Neural progenitor cell (in vitro differentiated cells): ENCODE measurements around the gene SYTL3. TPM values are rescaled to one million over a fixed set of nuclear protein-coding genes. Genes with fewer than 3 reads are reported as not detected.
"Not testable (repeated sequence)": the region's sequence is repeated elsewhere in the genome, so short reads cannot be mapped to it uniquely, and the experiment has no call there.

Source experiments
- DNase-seq: peaks from one replicate; pipeline ENCODE4 v3.0.0-alpha.2; 2016; ENCODE audit warnings: low spot score
- H2AFZ ChIP-seq: fragments of 200-600 bp; sonication (generic); replicated peaks from 2 replicates; pipeline ENCODE4 v1.6.1; 2016; ENCODE audit warnings: antibody characterized with exemption
- H3F3A ChIP-seq: fragments of 200-600 bp; sonication (generic); 2 replicates; pipeline ENCODE4 v1.6.1; 2016; ENCODE audit warnings: antibody characterized with exemption, low read depth
- H3K27ac ChIP-seq: fragments of 200-600 bp; sonication (generic); 2 replicates; pipeline ENCODE4 v1.5.1; 2016; ENCODE audit warnings: mild to moderate bottlenecking
- H3K27me3 ChIP-seq: fragments of 200-600 bp; sonication (generic); 2 replicates; pipeline ENCODE4 v1.6.1; 2016; ENCODE audit warnings: mild to moderate bottlenecking, moderate library complexity
- H3K36me3 ChIP-seq: fragments of 200-600 bp; sonication (generic); 2 replicates; pipeline ENCODE4 v1.5.1; 2016
- H3K4me1 ChIP-seq: fragments of 200-600 bp; sonication (generic); 2 replicates; pipeline ENCODE4 v1.6.1; 2016; ENCODE audit warnings: mixed run types
- H3K4me2 ChIP-seq: fragments of 200-600 bp; sonication (generic); 2 replicates; pipeline ENCODE4 v1.6.1; 2016
- H3K4me3 ChIP-seq: fragments of 200-600 bp; sonication (generic); 2 replicates; pipeline ENCODE4 v1.5.1; 2016
- H3K79me2 ChIP-seq: fragments of 200-600 bp; sonication (generic); 2 replicates; pipeline ENCODE4 v1.6.1; 2016; ENCODE audit warnings: low read depth
- H3K9ac ChIP-seq: fragments of 200-600 bp; sonication (generic); 2 replicates; pipeline ENCODE4 v1.6.1; 2016
- H3K9me3 ChIP-seq: fragments of 200-600 bp; sonication (generic); 2 replicates; pipeline ENCODE4 v1.5.1; 2016; ENCODE audit warnings: low read depth
- H4K20me1 ChIP-seq: fragments of 200-600 bp; sonication (generic); 2 replicates; pipeline ENCODE4 v1.6.1; 2016; ENCODE audit warnings: low read depth
- H3K27ac Mint-ChIP-seq: 3 replicates; pipeline ENCODE4 v1.8.0; 2021; ENCODE audit warnings: mixed read lengths
- H3K27me3 Mint-ChIP-seq: 2 replicates; pipeline ENCODE4 v1.8.0; 2022; ENCODE audit warnings: low read depth, mild to moderate bottlenecking, inconsistent platforms, moderate library complexity, mixed read lengths; ENCODE audit not compliant: insufficient read depth
- H3K36me3 Mint-ChIP-seq: 3 replicates; pipeline ENCODE4 v1.8.0; 2021; ENCODE audit warnings: mixed read lengths
- H3K4me1 Mint-ChIP-seq: 3 replicates; pipeline ENCODE4 v1.8.0; 2021; ENCODE audit warnings: mixed read lengths
- H3K4me3 Mint-ChIP-seq: 3 replicates; pipeline ENCODE4 v1.8.0; 2021; ENCODE audit warnings: mild to moderate bottlenecking, moderate library complexity, mixed read lengths
- H3K9me3 Mint-ChIP-seq: 3 replicates; pipeline ENCODE4 v1.8.0; 2020; ENCODE audit warnings: mixed read lengths
- CTCF ChIP-seq: fragments of 200-600 bp; sonication (generic); IDR thresholded peaks from 2 replicates; pipeline ENCODE4 v1.5.1; 2017; ENCODE audit warnings: antibody characterized with exemption, mild to moderate bottlenecking
- EZH2 ChIP-seq: fragments of 200-600 bp; sonication (generic); IDR thresholded peaks from 2 replicates; pipeline ENCODE4 v1.6.1; 2017; ENCODE audit warnings: antibody characterized with exemption, mild to moderate bottlenecking, moderate library complexity
- EZH2phosphoT487 ChIP-seq: fragments of 200-600 bp; sonication (generic); IDR thresholded peaks from 2 replicates; pipeline ENCODE4 v1.6.1; 2017; ENCODE audit warnings: antibody characterized with exemption
- total RNA-seq: library from RNA; depleted of rRNA; stranded (reverse); fragments of >200 nt; gene quantifications from 2 replicates; pipeline ENCODE4 v1.2.3, GENCODE V29; 2015; ENCODE audit warnings: low replicate concordance

The SYTL3 gene
- total RNA-seq, 1 donor from 2014 or later, result not detected

GRCh38 chr6:158789115-158789917, 139.5 kb downstream of the SYTL3 start:
- Histone ChIP-seq H2AFZ (no peak overlapping the region), H3K36me3 (no peaks in the 10 kb centered on the region), H3K27me3 (no peaks in the 10 kb centered on the region), H3K9me3 (no peaks in the 10 kb centered on the region), H4K20me1 (peaks cover 13% of the 10 kb centered on the region), H3K79me2 (peaks cover 61% of the 10 kb centered on the region), H3K9ac (no peak overlapping the region), H3K4me2 (no peak overlapping the region), H3F3A (no peaks in the 10 kb centered on the region), H3K4me3 (no peak overlapping the region), H3K27ac (no peak overlapping the region), H3K4me1 (no peaks in the 10 kb centered on the region)
- no peak overlapping the region for H3K27ac Mint-ChIP-seq
- H3K27me3 Mint-ChIP-seq, result no peaks in the 10 kb centered on the region
- peaks cover 6% of the 10 kb centered on the region for H3K4me1 Mint-ChIP-seq
- no peaks in the 10 kb centered on the region for H3K9me3 Mint-ChIP-seq
- H3K4me3 Mint-ChIP-seq, result no peak overlapping the region
- DNase-seq, result no peak
- TF ChIP-seq EZH2phosphoT487 (no peak), EZH2 (no peak), CTCF (no peak)
- H3K36me3 Mint-ChIP-seq, result peaks cover 34% of the 10 kb centered on the region

- no peak overlapping the region for H2AFZ ChIP-seq
- H3K27me3 ChIP-seq, result no peaks in the 10 kb centered on the region
- H3F3A ChIP-seq, result no peaks in the 10 kb centered on the region
- no peaks in the 10 kb centered on the region for H3K9me3 ChIP-seq
- H3K4me3 ChIP-seq, result no peak overlapping the region
- Mint-ChIP-seq H3K4me3 (no peak overlapping the region), H3K36me3 (peaks cover 30% of the 10 kb centered on the region), H3K4me1 (peaks cover 6% of the 10 kb centered on the region), H3K9me3 (no peaks in the 10 kb centered on the region), H3K27ac (no peak overlapping the region), H3K27me3 (peaks cover 2% of the 10 kb centered on the region)
- H3K9ac ChIP-seq, result no peak overlapping the region
- TF ChIP-seq EZH2phosphoT487 (no peak), EZH2 (no peak), CTCF (no peak)
- no peak overlapping the region for H3K4me2 ChIP-seq
- peaks cover 77% of the 10 kb centered on the region for H3K79me2 ChIP-seq
- no peaks in the 10 kb centered on the region for H3K4me1 ChIP-seq
- no peak overlapping the region for H3K27ac ChIP-seq
- DNase-seq, result no peak
- H3K36me3 ChIP-seq, result no peaks in the 10 kb centered on the region
- H4K20me1 ChIP-seq, result peaks cover 31% of the 10 kb centered on the region
These were observed 141.5 kb downstream of the SYTL3 start for GRCh38 chr6:158791274-158791855.

- H3K27ac ChIP-seq, H3K27ac Mint-ChIP-seq: not testable (repeated sequence)
These were observed 142.7 kb downstream of the SYTL3 start for GRCh38 chr6:158792505-158792904.

GRCh38 chr6:158793432-158793831, 143.6 kb downstream of the SYTL3 start:
- H3K4me1 Mint-ChIP-seq, result peaks cover 16% of the 10 kb centered on the region
- H3K9ac ChIP-seq, result no peak overlapping the region
- no peaks in the 10 kb centered on the region for H3K36me3 ChIP-seq
- TF ChIP-seq CTCF (peak; percentile 43), EZH2phosphoT487 (no peak), EZH2 (no peak)
- H3K4me2 ChIP-seq, result no peak overlapping the region
- no peak overlapping the region for H3K4me3 ChIP-seq
- H3K79me2 ChIP-seq, result peaks cover 88% of the 10 kb centered on the region
- H3K27ac ChIP-seq, result no peak overlapping the region
- peak; percentile 38 for DNase-seq
- no peaks in the 10 kb centered on the region for H3K4me1 ChIP-seq
- peaks cover 2% of the 10 kb centered on the region for H3K27me3 Mint-ChIP-seq
- H3F3A ChIP-seq, result no peaks in the 10 kb centered on the region
- H3K9me3 ChIP-seq, result no peaks in the 10 kb centered on the region
- H3K27me3 ChIP-seq, result no peaks in the 10 kb centered on the region
- H3K27ac Mint-ChIP-seq, result no peak overlapping the region
- peaks cover 50% of the 10 kb centered on the region for H4K20me1 ChIP-seq
- H3K4me3 Mint-ChIP-seq, result no peak overlapping the region
- peaks cover 19% of the 10 kb centered on the region for H3K36me3 Mint-ChIP-seq
- no peak overlapping the region for H2AFZ ChIP-seq
- no peaks in the 10 kb centered on the region for H3K9me3 Mint-ChIP-seq

More at GRCh38 chr6:158792505-158792904, 142.7 kb downstream of the SYTL3 start:
- not testable (repeated sequence) for H3K36me3 ChIP-seq, H3K4me1 ChIP-seq, H3K27me3 ChIP-seq, H3K4me3 ChIP-seq, H2AFZ ChIP-seq, H3K9me3 ChIP-seq, DNase-seq, H3K27me3 Mint-ChIP-seq, H3K4me3 Mint-ChIP-seq, H3K9me3 Mint-ChIP-seq, H3K4me2 ChIP-seq, H3K9ac ChIP-seq, H3F3A ChIP-seq
- H4K20me1 ChIP-seq, result peaks cover 42% of the 10 kb centered on the region
- Mint-ChIP-seq H3K4me1 (peaks cover 11% of the 10 kb centered on the region), H3K36me3 (peaks cover 23% of the 10 kb centered on the region)
- H3K79me2 ChIP-seq, result peaks cover 88% of the 10 kb centered on the region
